DOHH2 (cell line): ENCODE data around the gene SQSTM1.

Experiments
- EZH2phosphoT487 ChIP-seq: fragments of 200-600 bp; sonication (generic); IDR thresholded peaks from 2 replicates; pipeline ENCODE4 v1.6.1; 2017; ENCODE audit warnings: borderline replicate concordance, mild to moderate bottlenecking, antibody characterized with exemption, low read length, moderate library complexity, mixed read lengths
- TF ChIP-seq, protein P1 (sequence below): fragments of 200-600 bp; sonication (generic); IDR thresholded peaks from one replicate; pipeline ENCODE4 v1.5.1; 2014; ENCODE audit warnings: antibody characterized with exemption, mild to moderate bottlenecking, low read depth, low read length; ENCODE audit not compliant: poor library complexity, severe bottlenecking

DNA sequence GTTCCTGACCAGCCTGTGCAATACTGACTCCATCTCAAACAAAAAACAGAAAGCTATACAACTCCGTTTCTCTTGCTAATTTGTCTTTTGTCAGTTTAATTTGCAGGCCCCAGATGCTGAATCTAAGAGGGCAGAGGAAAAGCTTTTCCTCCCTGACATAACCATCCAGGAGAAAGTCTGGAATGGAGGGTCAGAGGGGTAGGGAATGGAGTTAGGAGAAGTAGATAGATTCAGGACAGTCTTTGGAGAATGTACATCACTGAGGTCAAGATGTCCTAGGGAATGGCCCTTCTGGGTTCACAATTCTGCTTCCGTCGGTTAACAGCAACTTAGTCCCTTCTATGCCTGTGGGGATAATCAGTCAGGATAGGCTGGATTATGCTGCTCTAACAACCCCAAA lies 6.6 kb upstream of the SQSTM1 start:
- TF ChIP-seq, protein P1, sequence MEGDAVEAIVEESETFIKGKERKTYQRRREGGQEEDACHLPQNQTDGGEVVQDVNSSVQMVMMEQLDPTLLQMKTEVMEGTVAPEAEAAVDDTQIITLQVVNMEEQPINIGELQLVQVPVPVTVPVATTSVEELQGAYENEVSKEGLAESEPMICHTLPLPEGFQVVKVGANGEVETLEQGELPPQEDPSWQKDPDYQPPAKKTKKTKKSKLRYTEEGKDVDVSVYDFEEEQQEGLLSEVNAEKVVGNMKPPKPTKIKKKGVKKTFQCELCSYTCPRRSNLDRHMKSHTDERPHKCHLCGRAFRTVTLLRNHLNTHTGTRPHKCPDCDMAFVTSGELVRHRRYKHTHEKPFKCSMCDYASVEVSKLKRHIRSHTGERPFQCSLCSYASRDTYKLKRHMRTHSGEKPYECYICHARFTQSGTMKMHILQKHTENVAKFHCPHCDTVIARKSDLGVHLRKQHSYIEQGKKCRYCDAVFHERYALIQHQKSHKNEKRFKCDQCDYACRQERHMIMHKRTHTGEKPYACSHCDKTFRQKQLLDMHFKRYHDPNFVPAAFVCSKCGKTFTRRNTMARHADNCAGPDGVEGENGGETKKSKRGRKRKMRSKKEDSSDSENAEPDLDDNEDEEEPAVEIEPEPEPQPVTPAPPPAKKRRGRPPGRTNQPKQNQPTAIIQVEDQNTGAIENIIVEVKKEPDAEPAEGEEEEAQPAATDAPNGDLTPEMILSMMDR: no peak
- no peak for TF ChIP-seq EZH2phosphoT487
